RPMI8226 (cell line): ENCODE measurements around the gene CLPTM1L.
"Not testable (repeated sequence)": the region's sequence is repeated elsewhere in the genome, so short reads cannot be mapped to it uniquely, and the experiment has no call there.

Source experiments
- DNase-seq: peaks from one replicate; pipeline ENCODE4 v3.0.0-alpha.2; 2015

Gene CLPTM1L

DNA sequence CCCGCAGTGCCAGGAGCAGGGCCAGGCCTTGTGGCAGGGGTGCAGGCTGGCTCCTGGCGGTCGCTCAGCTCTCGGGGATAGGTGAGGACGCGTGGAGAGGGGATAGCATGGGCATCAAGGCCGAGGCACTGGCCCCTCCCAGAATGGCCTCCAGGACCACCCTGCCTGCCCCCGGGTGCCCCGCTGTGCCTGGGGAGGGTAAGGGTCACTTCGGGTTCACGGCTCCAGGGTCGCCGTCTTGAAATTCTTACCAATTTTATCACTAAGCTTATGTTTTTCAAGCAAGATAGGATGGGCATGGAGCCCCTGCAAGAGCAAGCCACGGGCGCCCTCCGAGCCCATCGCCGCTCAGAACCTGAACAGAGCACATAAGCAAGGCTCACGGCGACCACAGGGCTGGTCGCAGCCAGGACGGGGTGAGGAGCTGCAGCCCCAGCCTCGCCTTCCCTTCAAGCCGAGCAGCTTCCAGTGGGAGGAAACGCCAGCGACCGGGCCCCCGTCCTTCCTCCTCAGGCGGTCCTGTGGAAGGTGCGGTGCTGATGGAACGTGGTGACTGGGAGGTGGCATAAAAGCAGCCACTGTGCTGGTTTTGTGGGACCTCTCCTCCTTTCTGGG, 14.2 kb upstream of the CLPTM1L start:
- no peak for DNase-seq

DNA sequence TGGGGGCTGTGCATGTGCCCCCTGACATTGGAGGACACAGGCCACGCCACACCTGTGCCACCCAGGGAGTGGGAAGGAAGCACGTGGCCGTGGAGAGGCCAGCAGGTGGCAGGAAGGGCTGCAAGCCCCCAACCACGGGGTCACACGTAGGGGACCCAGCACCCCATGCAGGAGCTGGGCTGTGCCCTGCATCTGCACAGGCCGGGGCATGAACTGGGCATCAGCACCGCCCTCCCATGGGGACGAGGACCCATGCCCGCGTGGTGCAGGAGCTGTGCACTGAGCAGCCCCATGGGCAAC, 13.8 kb upstream of the CLPTM1L start:
- DNase-seq: no peak

DNA sequence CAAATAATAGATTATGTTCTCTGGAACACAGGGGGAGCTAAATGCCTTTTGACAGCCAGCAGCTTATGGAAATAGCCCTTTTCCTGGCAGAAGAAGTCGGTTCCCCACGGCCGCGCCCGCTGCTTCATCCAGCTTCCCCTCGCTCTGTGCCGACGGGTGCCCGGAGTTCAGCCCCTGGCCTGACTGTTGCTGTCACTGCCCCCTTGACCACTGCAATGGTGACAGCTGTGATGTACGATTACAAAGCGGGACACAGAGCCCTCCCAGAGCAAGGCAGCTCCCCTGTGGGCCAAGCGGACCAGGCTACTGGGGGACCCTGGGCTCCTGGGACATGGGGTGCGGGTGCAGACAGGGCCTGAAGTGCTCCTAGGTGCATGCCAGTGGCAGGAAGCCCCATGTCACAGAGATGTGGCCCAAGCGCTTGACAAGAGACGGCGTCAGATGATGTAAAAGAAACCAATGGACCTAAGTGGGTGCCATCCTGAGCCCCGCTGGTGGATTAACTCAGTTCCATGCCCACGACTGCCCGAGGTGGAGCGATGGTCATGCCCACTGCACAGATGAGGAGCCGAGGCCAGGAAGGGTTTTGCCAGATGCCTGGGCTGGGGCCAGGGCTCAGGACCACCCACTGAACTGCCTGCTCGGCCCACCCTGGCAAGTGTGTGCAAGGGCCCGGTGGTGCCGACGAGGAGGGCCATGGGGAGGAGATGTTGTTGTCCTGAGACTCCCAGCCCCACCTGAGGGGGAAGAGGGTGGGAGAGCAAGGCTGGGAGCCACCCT, 13.2 kb upstream of the CLPTM1L start:
- no peak for DNase-seq

DNA sequence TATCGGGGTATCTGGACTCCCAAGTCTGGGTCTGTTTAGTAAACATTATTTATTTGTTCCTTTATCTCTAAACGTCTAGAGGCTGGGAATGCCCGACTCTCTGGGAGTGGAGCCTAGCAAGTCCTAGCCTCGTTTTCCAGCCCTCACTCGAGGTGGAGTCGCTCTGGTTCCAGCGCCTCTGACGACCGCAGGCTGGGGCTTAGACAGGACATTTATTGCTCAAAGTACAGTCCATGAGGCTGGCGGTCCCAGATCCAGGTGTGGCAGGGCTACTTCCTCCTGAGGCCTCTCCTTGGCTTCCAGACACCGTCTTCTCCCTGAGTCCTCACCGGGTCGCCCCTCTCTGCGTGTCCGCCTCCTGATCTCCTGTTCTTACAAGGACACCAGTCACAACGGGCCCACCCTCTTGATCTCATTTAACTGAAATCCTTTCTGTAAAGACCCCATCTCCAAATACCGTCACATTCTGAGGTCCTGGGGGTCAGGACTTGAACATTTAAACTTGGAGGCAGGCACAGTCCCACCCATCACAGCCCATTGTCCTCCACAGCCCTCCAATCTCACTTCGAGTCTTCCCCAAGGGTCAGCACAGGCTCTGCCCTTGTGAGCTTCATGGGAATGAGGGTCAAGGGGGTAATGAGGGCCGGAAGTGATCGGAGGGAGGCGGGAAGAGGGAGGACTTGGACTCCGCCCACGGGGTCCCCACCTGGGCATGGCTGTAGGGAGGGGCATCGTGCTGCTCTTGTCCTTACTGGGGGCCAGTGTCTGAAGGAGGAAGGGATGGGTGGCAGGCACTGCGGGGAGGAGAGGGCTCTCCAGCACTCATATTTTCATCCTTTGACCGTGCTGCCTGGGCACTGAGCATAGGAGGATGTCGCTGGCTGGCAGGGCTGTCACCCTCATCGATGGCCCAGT, 12.2 kb upstream of the CLPTM1L start:
- DNase-seq: no peak

DNA sequence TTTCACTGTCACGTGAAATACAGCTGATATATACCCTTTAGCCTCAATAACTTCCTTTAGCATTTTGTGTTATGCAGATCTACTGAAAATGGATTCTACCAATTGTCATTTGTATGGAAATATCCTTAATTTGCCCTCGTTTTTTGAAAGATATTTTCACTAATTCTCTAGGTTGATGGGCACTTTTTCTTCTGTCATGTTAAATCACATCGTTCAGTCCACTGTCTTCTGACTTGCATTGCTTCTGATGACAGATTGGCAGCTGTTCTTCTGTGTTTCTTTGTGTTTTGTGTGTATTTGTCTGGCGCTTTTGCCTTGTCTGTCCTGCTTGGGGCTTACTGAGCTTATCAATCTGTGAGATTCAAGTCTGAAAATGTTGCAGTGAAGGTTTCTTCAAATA, 9.7 kb upstream of the CLPTM1L start:
- DNase-seq: no peak

GRCh38 chr5:1352231-1353219, 7.6 kb upstream of the CLPTM1L start:
- peak; percentile 25 for DNase-seq

- DNase-seq: no peak
These were observed 6.3 kb upstream of the CLPTM1L start for GRCh38 chr5:1351156-1351555.

DNA sequence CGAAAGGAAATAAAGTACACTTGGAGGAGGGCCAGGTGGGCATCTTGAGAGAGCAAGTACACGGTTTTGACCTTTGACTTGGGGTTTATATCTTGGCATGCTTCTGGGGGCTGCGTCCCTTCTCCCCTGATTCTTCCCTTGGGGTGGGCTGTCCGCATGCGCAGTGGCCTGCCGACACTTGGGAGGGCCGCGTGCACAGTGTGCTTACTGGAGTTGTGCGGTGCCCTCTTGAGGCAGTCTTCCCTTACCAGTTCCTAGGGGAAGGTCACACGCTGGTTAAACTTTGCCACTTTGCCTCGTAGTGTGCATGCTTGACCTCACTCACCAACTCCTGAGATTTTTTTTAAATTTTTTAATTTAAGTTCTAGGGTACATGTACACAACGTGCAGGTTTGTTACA, 4.3 kb upstream of the CLPTM1L start:
- DNase-seq: no peak

GRCh38 chr5:1348986-1349245, 4.0 kb upstream of the CLPTM1L start:
- no peak for DNase-seq

DNA sequence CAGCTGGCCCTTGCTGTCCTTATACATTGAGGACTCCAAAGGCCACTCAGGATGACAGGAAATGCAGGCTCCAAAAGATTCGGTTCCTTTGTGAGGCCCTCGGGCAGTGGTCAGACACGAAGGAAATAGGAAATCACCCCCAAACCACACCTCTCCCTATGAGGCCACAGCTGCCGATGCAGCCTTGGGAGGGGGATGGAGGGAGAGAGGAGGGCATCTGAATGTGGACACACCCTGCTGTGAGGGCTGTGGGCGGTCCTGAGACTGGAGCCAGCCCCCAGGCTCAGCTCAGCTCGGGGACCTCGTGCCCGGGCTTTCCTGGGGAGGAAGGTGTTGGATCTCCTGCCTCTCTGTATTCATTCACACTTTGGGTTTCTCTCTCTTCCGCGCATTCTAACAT, 2.7 kb upstream of the CLPTM1L start:
- no peak for DNase-seq

DNA sequence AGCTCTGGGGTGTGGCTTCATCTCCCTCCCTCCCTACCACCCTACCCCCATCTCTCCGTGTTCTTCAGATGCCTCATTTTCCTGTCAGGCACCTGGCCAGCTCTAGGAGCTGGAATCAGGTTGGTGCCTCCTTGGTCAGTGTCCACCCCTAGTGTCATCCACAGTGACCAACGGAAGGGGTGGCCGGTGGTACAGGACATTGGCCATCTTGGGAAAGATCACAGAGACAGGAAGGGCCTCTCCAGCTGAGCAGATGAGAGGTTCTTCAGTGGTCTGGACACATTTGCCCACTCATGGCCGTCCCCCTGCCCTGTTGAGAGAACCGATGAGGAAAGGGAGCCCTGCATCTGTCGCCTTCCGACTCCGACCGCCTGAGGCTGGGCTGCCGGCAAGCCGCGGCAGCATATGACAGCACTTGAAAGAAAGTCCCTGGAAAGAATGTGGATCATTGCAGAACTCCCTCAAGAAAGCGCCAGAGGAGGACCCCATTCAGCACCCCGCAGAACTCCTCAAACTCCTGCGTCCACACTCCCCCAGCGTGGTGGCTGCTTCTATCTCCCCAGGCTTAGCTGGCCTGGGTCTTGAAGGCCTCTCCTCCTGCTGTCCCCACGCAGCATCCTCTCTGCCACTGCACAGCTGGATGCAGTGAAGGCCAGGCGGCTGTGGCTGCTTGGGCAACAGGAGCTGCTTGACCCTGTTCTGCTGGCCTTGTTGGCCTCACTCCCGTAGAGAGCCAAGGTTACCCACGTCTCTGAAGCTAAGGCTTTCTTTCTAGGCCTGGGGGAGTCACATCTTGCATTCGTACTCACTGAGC, 1.9 kb upstream of the CLPTM1L start:
- no peak for DNase-seq

- no peak for DNase-seq
These were observed 1.2 kb upstream of the CLPTM1L start for GRCh38 chr5:1345876-1346626.

GRCh38 chr5:1343931-1344901, 683 bp downstream of the CLPTM1L start:
- DNase-seq: peak; percentile 40

- DNase-seq: peak; percentile 49
These were observed 1.6 kb downstream of the CLPTM1L start for GRCh38 chr5:1343315-1343751.

DNA sequence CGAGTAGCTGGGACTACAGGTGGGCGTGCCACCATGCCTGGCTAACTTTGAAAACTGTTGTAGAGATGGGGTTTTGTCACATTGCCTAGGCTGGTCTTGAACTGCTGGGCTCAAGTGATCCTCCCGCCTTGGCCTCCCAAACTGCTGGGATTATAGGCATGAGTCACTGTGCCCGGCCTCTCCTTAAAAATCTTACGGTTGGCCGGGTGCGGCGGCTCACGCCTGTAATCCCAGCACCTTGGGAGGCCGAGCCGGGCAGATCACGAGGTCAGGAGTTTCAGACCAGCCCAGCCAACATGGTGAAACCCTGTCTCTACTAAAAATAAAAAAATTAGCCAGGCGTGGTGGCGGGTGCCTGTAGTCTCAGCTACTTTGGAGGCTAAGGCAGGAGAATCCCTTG, 2.2 kb downstream of the CLPTM1L start:
- not testable (repeated sequence) for DNase-seq

DNA sequence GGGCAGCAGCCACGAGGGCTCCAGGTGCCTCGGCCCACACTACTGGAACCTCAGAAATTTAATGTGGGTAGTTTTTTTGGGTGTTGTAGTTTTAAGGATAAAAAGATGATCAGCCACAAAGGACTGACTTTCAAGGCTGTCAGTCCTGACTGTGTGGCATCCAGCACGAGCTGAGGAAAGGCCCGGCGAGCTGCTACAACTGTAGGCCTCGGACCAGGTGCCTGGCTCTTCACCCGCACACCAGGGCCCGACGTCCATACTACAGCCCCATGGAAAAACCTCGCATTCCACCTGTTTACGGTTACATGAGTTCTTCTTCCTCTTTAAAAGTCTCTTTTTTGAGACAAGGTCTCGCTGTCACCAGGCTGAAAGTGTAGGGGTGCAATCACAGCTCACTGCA, 2.6 kb downstream of the CLPTM1L start:
- DNase-seq: no peak

DNA sequence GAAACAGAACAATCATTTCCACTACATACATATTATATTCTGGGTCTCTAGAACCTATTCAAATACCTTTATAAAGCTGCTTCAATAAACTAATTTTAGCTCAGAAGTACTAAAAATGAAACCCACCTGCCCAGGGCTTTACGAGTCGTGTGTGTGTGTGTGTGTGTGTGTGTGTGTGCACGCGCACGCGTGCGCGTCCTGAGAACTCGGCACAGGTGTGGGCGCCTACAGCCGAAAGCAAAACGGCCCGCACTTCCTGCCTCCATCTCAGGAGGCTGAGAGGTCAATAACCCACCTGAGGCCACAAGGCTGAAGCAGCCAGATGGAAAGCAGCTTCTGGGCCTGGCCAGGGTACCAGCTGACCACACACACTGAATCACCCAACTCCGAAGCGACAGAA, 3.0 kb downstream of the CLPTM1L start:
- DNase-seq: no peak

- DNase-seq: not testable (repeated sequence)
These were observed 5.1 kb downstream of the CLPTM1L start for GRCh38 chr5:1339818-1340210.

GRCh38 chr5:1339139-1339817, 5.6 kb downstream of the CLPTM1L start:
- not testable (repeated sequence) for DNase-seq
